Stimulated activated naive CD8-positive, alpha-beta T cell treated with anti-CD3 and anti-CD28 coated beads, Interleukin-15, amount 100 ng/mL, for 72 hours (primary cell): ENCODE data around the gene BCAS3.
"Not testable (repeated sequence)": the region's sequence is repeated elsewhere in the genome, so short reads cannot be mapped to it uniquely, and the experiment has no call there.

ENCODE experiments used
- ATAC-seq: fragments of 150-1000 bp; cut with Tn5 transposase; 2 replicates; pipeline ENCODE4 v1.10.0; 2021; ENCODE audit warnings: mild to moderate bottlenecking, moderate library complexity
- DNase-seq, 2 donors: peaks; one replicate each; pipeline ENCODE4 v3.0.0; 2021 to 2022
- H3K27ac Mint-ChIP-seq, 2 donors: one replicate each; pipeline ENCODE4 v1.8.0; 2022; ENCODE audit warnings: mild to moderate bottlenecking in 2 of 2, mixed read lengths in 2 of 2, moderate library complexity in 2 of 2
- H3K27me3 Mint-ChIP-seq: one replicate; pipeline ENCODE4 v1.8.0; 2022; ENCODE audit warnings: mixed read lengths
- H3K4me1 Mint-ChIP-seq: one replicate; pipeline ENCODE4 v1.8.0; 2022; ENCODE audit warnings: mild to moderate bottlenecking, mixed read lengths
- H3K4me3 Mint-ChIP-seq, 2 donors: one replicate each; pipeline ENCODE4 v1.8.0; 2022; ENCODE audit warnings: mild to moderate bottlenecking in 2 of 2, mixed read lengths in 2 of 2, moderate library complexity in 1 of 2
- H3K9me3 Mint-ChIP-seq, 2 donors: one replicate each; pipeline ENCODE4 v1.8.0; 2022; ENCODE audit warnings: mixed read lengths in 2 of 2

The BCAS3 gene

DNA sequence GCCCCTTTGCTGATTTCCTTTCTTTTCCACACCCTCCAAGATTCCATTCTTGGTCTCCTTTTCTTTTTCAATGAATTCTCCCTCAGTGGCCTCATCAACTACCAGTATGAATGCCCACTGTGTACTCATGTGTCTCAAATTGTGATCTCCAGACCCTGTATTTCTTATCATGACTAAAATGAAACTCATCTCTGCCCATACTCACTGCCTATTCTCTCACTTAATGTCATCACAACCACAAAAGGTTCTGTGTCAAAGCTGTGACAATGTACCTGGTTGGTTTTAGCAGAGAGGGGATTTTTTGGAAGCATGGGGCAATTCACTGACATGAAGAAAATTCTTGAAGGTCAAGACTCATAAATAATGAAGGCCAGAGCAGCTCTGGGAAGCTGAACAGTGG is 763.0 kb downstream of the BCAS3 start:
- peak; percentile 99 for ATAC-seq
- no peak overlapping the region for H3K4me3 Mint-ChIP-seq
- peaks cover 6% of the 10 kb centered on the region for H3K4me1 Mint-ChIP-seq
- peaks cover 9 to 13% of the 10 kb centered on the region in 2 donors for H3K9me3 Mint-ChIP-seq
- DNase-seq = no peak
- no peak overlapping the region for H3K27ac Mint-ChIP-seq
- H3K27me3 Mint-ChIP-seq = peaks cover 62% of the 10 kb centered on the region

DNA sequence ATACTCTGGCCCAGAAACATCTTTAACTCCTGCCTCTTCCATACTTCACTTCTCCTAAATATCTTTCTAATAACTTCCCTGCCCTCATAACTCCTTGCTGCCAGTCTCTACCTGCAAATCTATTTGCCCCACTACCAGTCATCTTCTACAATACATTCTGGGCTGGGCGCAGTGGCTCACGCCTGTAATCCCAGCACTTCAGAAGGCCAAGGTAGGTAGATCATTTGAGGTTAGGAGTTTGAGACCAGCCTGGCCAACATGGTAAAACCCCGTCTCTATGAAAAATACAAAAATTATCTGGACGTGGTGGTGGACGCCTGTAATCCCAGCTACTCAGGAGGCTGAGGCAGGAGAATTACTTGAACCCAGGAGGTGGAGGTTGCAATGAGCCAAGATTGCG is 763.9 kb downstream of the BCAS3 start:
- Mint-ChIP-seq H3K27me3 (peaks cover 63% of the 10 kb centered on the region), H3K9me3 (peaks cover 9 to 13% of the 10 kb centered on the region in 2 donors)
- not testable (repeated sequence) for ATAC-seq, H3K27ac Mint-ChIP-seq, DNase-seq, H3K4me1 Mint-ChIP-seq, H3K4me3 Mint-ChIP-seq

DNA sequence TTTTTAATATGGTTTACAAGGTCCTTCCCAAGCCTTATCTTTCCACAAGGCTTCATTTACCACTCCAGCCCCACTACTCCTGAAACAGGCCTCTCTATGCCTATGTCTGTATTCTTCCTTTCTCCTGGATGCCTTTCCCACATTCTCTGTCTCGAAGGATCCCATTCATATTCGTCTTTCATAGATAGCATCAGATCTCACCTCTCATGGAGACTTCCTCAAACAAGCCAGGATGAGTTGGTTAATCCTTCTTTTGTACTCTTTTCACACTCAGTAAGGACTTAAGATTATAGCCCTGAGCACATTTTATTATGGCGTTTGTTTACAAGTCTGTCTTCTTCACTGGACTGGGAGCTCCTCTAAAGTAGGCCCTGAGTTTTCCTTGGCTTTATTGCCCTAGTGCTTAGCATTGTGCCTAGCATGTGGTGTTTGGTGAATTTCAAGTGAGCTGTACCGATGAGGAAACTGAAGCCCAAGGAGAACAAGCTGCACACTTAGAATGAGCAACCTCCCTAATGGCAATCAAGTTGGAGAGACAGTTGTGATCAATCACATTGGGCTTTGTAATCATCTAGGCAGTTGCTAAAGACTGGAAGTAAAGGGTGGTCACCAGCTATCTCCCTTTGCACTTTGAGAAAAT is 764.6 kb downstream of the BCAS3 start:
- ATAC-seq = no peak

More for the DNA sequence above, 764.6 kb downstream of the BCAS3 start:
- Mint-ChIP-seq H3K4me1 (peaks cover 6% of the 10 kb centered on the region), H3K27ac (no peak overlapping the region), H3K27me3 (peaks cover 67% of the 10 kb centered on the region), H3K4me3 (no peak overlapping the region), H3K9me3 (peaks cover 6 to 8% of the 10 kb centered on the region in 2 donors)
- no peak for DNase-seq
